Ramos (cell line): ENCODE data around the gene OTOR.

Experiments
- in situ Hi-C: fragments of 300-500 bp; cut with MboI; formaldehyde crosslinking; loops from one replicate; pipeline ENCODE4 v1.14.3; 2022; ENCODE audit warnings: low sequenced_read_pairs; ENCODE audit not compliant: unreplicated experiment

Gene OTOR

GRCh38 chr20:16748308-16748900 lies at the start of gene OTOR:
OTOR (plus strand) TSS chr20:16748358; CDS start chr20:16748402, 44 bp downstream.
- in situ Hi-C loops = no loop called here

GRCh38 chr20:16699293-16699692 lies 48.9 kb upstream of the OTOR start:
- in situ Hi-C loops = no loop called here

- in situ Hi-C loops = no loop called here
These were observed 46.9 kb upstream of the OTOR start for GRCh38 chr20:16701296-16701695.

- in situ Hi-C loops = no loop called here
These were observed 44.6 kb upstream of the OTOR start for GRCh38 chr20:16703570-16703969.

- in situ Hi-C loops = no loop called here
These were observed 40.5 kb upstream of the OTOR start for GRCh38 chr20:16707674-16708073.

- in situ Hi-C loops = no loop called here
These were observed 39.6 kb upstream of the OTOR start for GRCh38 chr20:16708602-16709001.

GRCh38 chr20:16709017-16709416 lies 39.1 kb upstream of the OTOR start:
- in situ Hi-C loops = no loop called here

GRCh38 chr20:16710781-16711180 lies 37.4 kb upstream of the OTOR start:
- in situ Hi-C loops = no loop called here

GRCh38 chr20:16711661-16712258 lies 36.4 kb upstream of the OTOR start:
- in situ Hi-C loops = no loop called here

- in situ Hi-C loops = no loop called here
These were observed 35.6 kb upstream of the OTOR start for GRCh38 chr20:16712511-16712947.

GRCh38 chr20:16713066-16713465 lies 35.1 kb upstream of the OTOR start:
- in situ Hi-C loops = no loop called here

GRCh38 chr20:16714242-16714641 lies 33.9 kb upstream of the OTOR start:
- in situ Hi-C loops = no loop called here

GRCh38 chr20:16714751-16715150 lies 33.4 kb upstream of the OTOR start:
- in situ Hi-C loops = no loop called here

- in situ Hi-C loops = no loop called here
These were observed 28.7 kb upstream of the OTOR start for GRCh38 chr20:16719421-16719820.

- in situ Hi-C loops = no loop called here
These were observed 19.1 kb upstream of the OTOR start for GRCh38 chr20:16729080-16729479.

- in situ Hi-C loops = no loop called here
These were observed 18.3 kb upstream of the OTOR start, which contains the start of gene SNRPB2 for GRCh38 chr20:16729565-16730460. SNRPB2 (plus strand) TSS chr20:16730026; CDS start chr20:16731703, 1,677 bp downstream.

GRCh38 chr20:16732506-16733152 lies 15.5 kb upstream of the OTOR start:
- in situ Hi-C loops = no loop called here

GRCh38 chr20:16740365-16741072 lies 7.6 kb upstream of the OTOR start:
- in situ Hi-C loops = no loop called here

GRCh38 chr20:16744178-16744807 lies 3.9 kb upstream of the OTOR start:
- in situ Hi-C loops = no loop called here

- in situ Hi-C loops = no loop called here
These were observed 3.0 kb upstream of the OTOR start for GRCh38 chr20:16745204-16745603.
